OCI-LY7 (cell line): Measurements from ENCODE around the gene CLPTM1. TPM values are rescaled to one million over a fixed set of nuclear protein-coding genes. Genes with fewer than 3 reads are reported as not detected.

ENCODE experiments used
- BruUV-seq: library from RNA; stranded (reverse); fragments of 400-500 nt; replicated peaks from 2 replicates; lab custom pipeline; 2021; lab: Mats Ljungman, UMichigan
- CTCF ChIA-PET: fragments of 300-600 bp; sonication (Branson Sonifier 250); formaldehyde crosslinking; loops from one replicate; lab custom pipeline; 2022; ENCODE audit warnings: antibody characterized with exemption; ENCODE audit not compliant: unreplicated experiment; lab: Charles Lee
- POLR2A ChIA-PET: fragments of 300-600 bp; sonication (Branson Sonifier 250); formaldehyde crosslinking; loops from one replicate; lab custom pipeline; 2022; ENCODE audit warnings: antibody characterized with exemption; lab: Charles Lee
- DNase-seq: peaks from one replicate; pipeline ENCODE4 v3.0.0-alpha.2; 2015; ENCODE audit warnings: low spot score
- H2AFZ ChIP-seq: fragments of 200-600 bp; sonication (generic), shearing (Covaris generic); 2 replicates; pipeline ENCODE4 v1.6.1; 2014; ENCODE audit warnings: mild to moderate bottlenecking, antibody characterized with exemption, low read length, moderate library complexity
- H3K27ac ChIP-seq: fragments of 200-600 bp; sonication (generic); 2 replicates; pipeline ENCODE4 v1.5.1; 2014; ENCODE audit warnings: mixed run types, low read depth, mild to moderate bottlenecking, moderate library complexity, low read length, inconsistent platforms; ENCODE audit not compliant: poor library complexity, severe bottlenecking
- H3K36me3 ChIP-seq: fragments of 200-600 bp; sonication (generic); 2 replicates; pipeline ENCODE4 v1.6.1; 2014; ENCODE audit warnings: mild to moderate bottlenecking, antibody characterized with exemption, low read length, moderate library complexity, mixed read lengths; ENCODE audit not compliant: insufficient read depth
- H3K4me1 ChIP-seq: fragments of 200-600 bp; sonication (generic); 2 replicates; pipeline ENCODE4 v1.5.1; 2014; ENCODE audit warnings: mild to moderate bottlenecking, low read length; ENCODE audit not compliant: insufficient read depth, poor library complexity, severe bottlenecking
- H3K4me2 ChIP-seq: fragments of 200-600 bp; sonication (generic); 2 replicates; pipeline ENCODE4 v1.6.1; 2014; ENCODE audit warnings: mild to moderate bottlenecking, low read length
- H3K4me3 ChIP-seq: fragments of 200-600 bp; sonication (generic); 2 replicates; pipeline ENCODE4 v1.5.1; 2014; ENCODE audit warnings: mild to moderate bottlenecking, low read depth, low read length; ENCODE audit not compliant: poor library complexity, severe bottlenecking
- H3K79me2 ChIP-seq: fragments of 200-600 bp; sonication (generic); 2 replicates; pipeline ENCODE4 v1.6.1; 2016; ENCODE audit warnings: low read depth, mild to moderate bottlenecking, low read length, moderate library complexity, mixed read lengths; ENCODE audit not compliant: insufficient read depth
- H3K9me2 ChIP-seq: fragments of 200-600 bp; sonication (generic); 2 replicates; pipeline ENCODE4 v1.6.1; 2016; ENCODE audit warnings: mild to moderate bottlenecking, low read length, mixed read lengths; ENCODE audit not compliant: insufficient read depth
- H3K9me3 ChIP-seq: fragments of 200-600 bp; sonication (generic); 2 replicates; pipeline ENCODE4 v1.6.1; 2014; ENCODE audit warnings: mild to moderate bottlenecking, mixed run types, low read length, mixed read lengths
- H4K20me1 ChIP-seq: fragments of 200-600 bp; sonication (generic); 2 replicates; pipeline ENCODE4 v1.6.1; 2014; ENCODE audit warnings: mild to moderate bottlenecking, antibody characterized with exemption, low read length, moderate library complexity, mixed read lengths; ENCODE audit not compliant: insufficient read depth
- CTCF ChIP-seq: fragments of 200-600 bp; sonication (generic); conservative IDR thresholded peaks from 2 replicates; pipeline ENCODE4 v1.5.1; 2014; ENCODE audit warnings: mild to moderate bottlenecking, antibody characterized with exemption, low read length, moderate library complexity, mixed read lengths
- EZH2phosphoT487 ChIP-seq: fragments of 200-600 bp; sonication (generic); IDR thresholded peaks from 2 replicates; pipeline ENCODE4 v1.6.1; 2018; ENCODE audit warnings: low read depth, borderline replicate concordance, mild to moderate bottlenecking, mixed run types, antibody characterized with exemption, low read length, moderate library complexity, mixed read lengths
- intact Hi-C: fragments of 100-400 bp; cut with micrococcal nuclease; formaldehyde crosslinking; loops from one replicate; pipeline ENCODE4 v1.10.0; 2022; ENCODE audit not compliant: unreplicated experiment
- total RNA-seq, 2 experiments: library from RNA; depleted of rRNA in 1 of 2; stranded (reverse); fragments of >200 nt in 1 of 2; shearing (Covaris generic) in 1 of 2; gene quantifications; 2 replicates each; pipeline ENCODE4 v1.2.3, GENCODE V29; 2014 to 2022

Gene CLPTM1
- total RNA-seq, 2 experiments from 2014 or later: 34.0 to 70.3 TPM

- Histone ChIP-seq H3K27ac (peak overlapping the region; percentile 86), H3K9me2 (no peaks in the 10 kb centered on the region), H3K79me2 (peaks cover 14% of the 10 kb centered on the region; the same call in 1 of the 2 replicates), H3K4me1 (peaks cover 73% of the 10 kb centered on the region), H3K9me3 (no peaks in the 10 kb centered on the region), H3K4me3 (no peak overlapping the region), H3K36me3 (peaks cover 79% of the 10 kb centered on the region), H2AFZ (no peak overlapping the region), H4K20me1 (no peaks in the 10 kb centered on the region), H3K4me2 (peak overlapping the region; percentile 54; the same call in 1 of the 2 replicates)
- DNase-seq: no peak
- CTCF ChIA-PET: interaction anchor here (1.5 kb wide), 1 partner anchor 37 kb away, joined by 4 read pairs; no protein-coding TSS in a partner anchor
- POLR2A ChIA-PET: interaction anchor here (0.6 kb wide), 1 partner anchor 68 kb away, joined by 3 read pairs; no protein-coding TSS in a partner anchor
- no TSS peak for BruUV-seq
- no peak for TF ChIP-seq CTCF
- TF ChIP-seq EZH2phosphoT487: no peak
- intact Hi-C loops: no loop called here
Observed at GRCh38 chr19:45010306-45010705, 55.1 kb downstream of the CLPTM1 start.

- peaks cover 70% of the 10 kb centered on the region for H3K36me3 ChIP-seq
- no peaks in the 10 kb centered on the region for H3K9me2 ChIP-seq
- no peaks in the 10 kb centered on the region for H4K20me1 ChIP-seq
- H3K4me3 ChIP-seq: no peak overlapping the region
- DNase-seq: no peak
- peaks cover 72% of the 10 kb centered on the region for H3K4me1 ChIP-seq
- no peak for TF ChIP-seq CTCF
- no peak for TF ChIP-seq EZH2phosphoT487
- BruUV-seq: no TSS peak
- no peak overlapping the region for H2AFZ ChIP-seq
- intact Hi-C loops: no loop called here
- H3K4me2 ChIP-seq: no peak overlapping the region
- H3K79me2 ChIP-seq: peaks cover 5% of the 10 kb centered on the region; the same call in 1 of the 2 replicates
- POLR2A ChIA-PET: no interaction called here
- no peaks in the 10 kb centered on the region for H3K9me3 ChIP-seq
- H3K27ac ChIP-seq: no peak overlapping the region
- CTCF ChIA-PET: interaction anchor here (0.6 kb wide), 1 partner anchor 273 kb away, joined by 7 read pairs; no protein-coding TSS in a partner anchor
Observed at GRCh38 chr19:45011959-45012358, 56.8 kb downstream of the CLPTM1 start.
